OCI-LY1 (cell line): ENCODE results near the gene LMLN.

Source experiments
- EZH2 ChIP-seq: fragments of 200-600 bp; sonication (generic), shearing (Covaris generic); IDR thresholded peaks from 2 replicates; pipeline ENCODE4 v1.8.0; 2017; ENCODE audit warnings: borderline replicate concordance, mixed run types, mild to moderate bottlenecking, antibody characterized with exemption, low read length, moderate library complexity, mixed read lengths
- TF ChIP-seq, protein P1 (sequence below): fragments of 200-600 bp; sonication (generic), shearing (Covaris generic); IDR thresholded peaks from 2 replicates; pipeline ENCODE4 v1.5.1; 2017; ENCODE audit warnings: mild to moderate bottlenecking, antibody characterized with exemption, low read length, moderate library complexity, mixed read lengths

GRCh38 chr3:198017090-198017489 lies 57.1 kb downstream of the LMLN start:
- TF ChIP-seq, protein P1, sequence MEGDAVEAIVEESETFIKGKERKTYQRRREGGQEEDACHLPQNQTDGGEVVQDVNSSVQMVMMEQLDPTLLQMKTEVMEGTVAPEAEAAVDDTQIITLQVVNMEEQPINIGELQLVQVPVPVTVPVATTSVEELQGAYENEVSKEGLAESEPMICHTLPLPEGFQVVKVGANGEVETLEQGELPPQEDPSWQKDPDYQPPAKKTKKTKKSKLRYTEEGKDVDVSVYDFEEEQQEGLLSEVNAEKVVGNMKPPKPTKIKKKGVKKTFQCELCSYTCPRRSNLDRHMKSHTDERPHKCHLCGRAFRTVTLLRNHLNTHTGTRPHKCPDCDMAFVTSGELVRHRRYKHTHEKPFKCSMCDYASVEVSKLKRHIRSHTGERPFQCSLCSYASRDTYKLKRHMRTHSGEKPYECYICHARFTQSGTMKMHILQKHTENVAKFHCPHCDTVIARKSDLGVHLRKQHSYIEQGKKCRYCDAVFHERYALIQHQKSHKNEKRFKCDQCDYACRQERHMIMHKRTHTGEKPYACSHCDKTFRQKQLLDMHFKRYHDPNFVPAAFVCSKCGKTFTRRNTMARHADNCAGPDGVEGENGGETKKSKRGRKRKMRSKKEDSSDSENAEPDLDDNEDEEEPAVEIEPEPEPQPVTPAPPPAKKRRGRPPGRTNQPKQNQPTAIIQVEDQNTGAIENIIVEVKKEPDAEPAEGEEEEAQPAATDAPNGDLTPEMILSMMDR = no peak
- TF ChIP-seq EZH2 = no peak
